B cell (primary cell): ENCODE measurements around the gene ATP6V0A1. TPM values are rescaled to one million over a fixed set of nuclear protein-coding genes. Genes with fewer than 3 reads are reported as not detected.

ENCODE experiments used
- ATAC-seq: fragments of 200-7000 bp; cut with Tn5 transposase; one replicate; pipeline ENCODE4 v1.10.0; 2021; ENCODE audit warnings: low read depth, mild to moderate bottlenecking, moderate number of reproducible peaks, moderate library complexity
- CTCF ChIA-PET: fragments of 350-600 bp; sonication (Branson Sonifier 250); formaldehyde crosslinking; loops from one replicate; lab custom pipeline; 2021; ENCODE audit warnings: antibody characterized with exemption, inconsistent platforms; lab: Charles Lee
- POLR2A ChIA-PET: fragments of 350-600 bp; sonication (Branson Sonifier 250); formaldehyde crosslinking; loops from one replicate; lab custom pipeline; 2021; ENCODE audit warnings: antibody characterized with exemption; lab: Charles Lee
- DNase-seq: peaks from one replicate; pipeline ENCODE4 v3.0.0; 2013
- H2AFZ ChIP-seq: 2 replicates; pipeline ENCODE4 v1.6.1; 2012; ENCODE audit warnings: mild to moderate bottlenecking, low read depth, low read length; ENCODE audit not compliant: insufficient read depth, poor library complexity, severe bottlenecking
- H3K27ac ChIP-seq, 2 donors: 1 replicate in 1 of 2; 2 replicates in 1 of 2; pipeline ENCODE4 v1.5.1; 2012 to 2013; ENCODE audit warnings: low read length in 2 of 2, mild to moderate bottlenecking in 2 of 2, moderate library complexity in 1 of 2
- H3K27me3 ChIP-seq, 4 experiments: fragments of 200-600 bp in 1 of 4; sonication (generic) in 1 of 4; replicated peaks in 1 of 4; 1 replicate in 2 of 4; 2 replicates in 2 of 4; pipeline versions ENCODE4 v1.6.1 to v1.7.0; 2013 to 2016; ENCODE audit warnings: low read length in 3 of 4, mild to moderate bottlenecking in 2 of 4, mixed read lengths in 1 of 4, moderate library complexity in 1 of 4; ENCODE audit not compliant: insufficient read depth in 4 of 4, control insufficient read depth in 3 of 4; ENCODE audit errors: control extremely low read depth in 1 of 4
- H3K36me3 ChIP-seq, 2 experiments: replicated peaks in 1 of 2; 1 replicate in 1 of 2; 2 replicates in 1 of 2; pipeline versions ENCODE4 v1.6.1 to v1.7.1; 2013; ENCODE audit warnings: low read length in 1 of 2; ENCODE audit not compliant: insufficient read depth in 2 of 2, control insufficient read depth in 1 of 2; ENCODE audit errors: control extremely low read depth in 1 of 2, extremely low read depth in 1 of 2
- H3K4me1 ChIP-seq, 2 donors: fragments of 200-600 bp in 1 of 2; sonication (generic) in 1 of 2; 1 replicate in 1 of 2; 2 replicates in 1 of 2; pipeline versions ENCODE4 v1.5.1 to v1.6.1; 2013 to 2017; ENCODE audit warnings: low read length in 2 of 2; ENCODE audit not compliant: control insufficient read depth in 2 of 2, insufficient read depth in 2 of 2
- H3K4me2 ChIP-seq: replicated peaks from 2 replicates; pipeline ENCODE3; 2012; ENCODE audit warnings: mild to moderate bottlenecking, low read depth, low read length; ENCODE audit not compliant: poor library complexity, severe bottlenecking
- H3K4me3 ChIP-seq, 5 experiments: fragments of 200-600 bp in 1 of 5; sonication (generic) in 1 of 5; 1 replicate in 3 of 5; 2 replicates in 2 of 5; pipeline versions ENCODE4 v1.5.1 to v1.7.0; 2011 to 2016; ENCODE audit warnings: low read length in 4 of 5, mild to moderate bottlenecking in 4 of 5, low read depth in 2 of 5, control low read depth in 1 of 5, moderate library complexity in 1 of 5; ENCODE audit not compliant: insufficient read depth in 1 of 5; ENCODE audit errors: control extremely low read depth in 1 of 5, extremely low read depth in 1 of 5
- H3K79me2 ChIP-seq: fragments of 200-600 bp; sonication (generic); one replicate; pipeline ENCODE4 v1.6.0; 2016; ENCODE audit warnings: low read length; ENCODE audit not compliant: control insufficient read depth, insufficient read depth
- H3K9ac ChIP-seq: fragments of 200-600 bp; sonication (generic); 2 replicates; pipeline ENCODE4 v1.6.1; 2017; ENCODE audit warnings: mild to moderate bottlenecking, low read length, moderate library complexity
- H3K9me3 ChIP-seq, 3 donors: one replicate each; pipeline versions ENCODE4 v1.6.1 to v1.7.1; 2013; ENCODE audit warnings: low read length in 2 of 3; ENCODE audit not compliant: control insufficient read depth in 2 of 3, insufficient read depth in 1 of 3; ENCODE audit errors: control extremely low read depth in 1 of 3
- H4K20me1 ChIP-seq: 2 replicates; pipeline ENCODE4 v1.6.0; 2012; ENCODE audit warnings: mild to moderate bottlenecking, low read length; ENCODE audit not compliant: insufficient read depth, control insufficient read depth, poor library complexity, severe bottlenecking
- H3K27ac Mint-ChIP-seq: one replicate; pipeline ENCODE4 v1.8.0; 2021; ENCODE audit warnings: mixed read lengths
- H3K27me3 Mint-ChIP-seq: one replicate; pipeline ENCODE4 v1.8.0; 2021; ENCODE audit warnings: mixed read lengths
- H3K4me1 Mint-ChIP-seq: one replicate; pipeline ENCODE4 v1.8.0; 2021; ENCODE audit warnings: mixed read lengths
- H3K4me3 Mint-ChIP-seq: one replicate; pipeline ENCODE4 v1.8.0; 2021; ENCODE audit warnings: mixed read lengths
- H3K9me3 Mint-ChIP-seq: one replicate; pipeline ENCODE4 v1.8.0; 2022; ENCODE audit warnings: mixed read lengths; ENCODE audit not compliant: insufficient read depth
- EZH2 ChIP-seq: IDR thresholded peaks from 2 replicates; pipeline ENCODE4 v1.6.1; 2012; ENCODE audit warnings: borderline replicate concordance, low read depth, mild to moderate bottlenecking, moderate library complexity, low read length; ENCODE audit not compliant: insufficient read depth, poor library complexity, severe bottlenecking
- WGBS: methylation state at CpG from one replicate; pipeline ENCODE4 v1.1.5; 2013; ENCODE audit warnings: missing lambda C conversion rate; ENCODE audit not compliant: insufficient coverage; 5-methylcytosine and 5-hydroxymethylcytosine counted together
- intact Hi-C: fragments of 100-400 bp; cut with micrococcal nuclease; formaldehyde crosslinking; loops from one replicate; pipeline ENCODE4 v1.10.0; 2022
- polyA plus RNA-seq: library from polyadenylated mRNA; depleted of rRNA; stranded (reverse); fragments of >200 nt; gene quantifications from 2 replicates; pipeline ENCODE4 v1.2.3, GENCODE V29; 2012
- total RNA-seq, 2 donors: library from RNA; stranded (reverse); fragments of 120-200 nt in 1 of 2; gene quantifications; 1 replicate in 1 of 2; 2 replicates in 1 of 2; pipeline versions ENCODE4 v1.2.3 to v1.2.4, GENCODE V29; 2013 to 2022
- TF ChIP-seq, protein P1 (sequence below): fragments of 200-600 bp; IDR thresholded peaks from one replicate; pipeline ENCODE4 v1.8.0; 2022; ENCODE audit warnings: antibody characterized with exemption, mild to moderate bottlenecking

ATP6V0A1 gene
- total and polyA plus RNA-seq, 2 donors (not counting 1 experiment from before 2014, with no cell fraction given), result 59.1 to 90.9 TPM

DNA sequence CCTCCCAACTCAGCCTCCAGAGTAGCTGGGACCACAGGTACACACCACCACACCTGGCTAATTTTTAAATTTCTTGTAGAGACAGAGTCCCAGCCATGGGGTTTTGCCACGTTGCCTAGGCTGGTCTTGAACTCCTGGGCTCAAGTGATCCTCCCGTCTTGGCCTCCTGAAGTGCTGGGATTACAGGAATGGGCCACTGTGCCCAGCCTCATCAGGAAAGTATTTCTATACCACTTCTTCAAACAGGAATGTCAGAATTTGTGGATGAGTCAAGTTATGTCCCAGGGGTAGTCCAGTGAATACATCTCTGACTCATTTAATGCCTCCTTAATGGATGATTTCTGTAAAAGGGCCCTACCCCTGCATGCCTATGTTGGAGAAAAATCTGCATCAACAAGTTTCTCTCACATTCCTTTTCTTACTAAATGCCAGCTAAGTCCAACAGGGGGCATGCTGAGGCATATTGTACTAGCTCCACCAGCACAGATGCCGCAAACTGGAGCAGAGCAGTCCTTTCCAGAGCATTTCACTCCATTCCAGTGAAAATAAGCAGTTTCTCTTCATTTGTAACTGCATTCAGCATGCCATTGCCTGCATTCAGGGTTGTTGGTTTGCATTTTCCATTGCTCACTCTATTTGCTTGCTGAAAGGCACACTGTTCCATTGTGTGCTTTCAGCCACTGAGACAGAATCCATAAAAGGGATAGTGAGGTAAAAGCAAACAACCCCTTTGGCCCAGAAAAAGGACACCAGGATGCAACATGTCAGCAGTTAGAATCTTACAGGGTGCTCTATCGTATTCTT is 30.3 kb upstream of the ATP6V0A1 start:
- CTCF ChIA-PET, result interaction anchor here (0.7 to 6.4 kb wide), 25 partner anchors 8 to 520 kb away, joined by 3 to 70 read pairs (median 5); no protein-coding TSS in a partner anchor
- TF ChIP-seq, protein P1, sequence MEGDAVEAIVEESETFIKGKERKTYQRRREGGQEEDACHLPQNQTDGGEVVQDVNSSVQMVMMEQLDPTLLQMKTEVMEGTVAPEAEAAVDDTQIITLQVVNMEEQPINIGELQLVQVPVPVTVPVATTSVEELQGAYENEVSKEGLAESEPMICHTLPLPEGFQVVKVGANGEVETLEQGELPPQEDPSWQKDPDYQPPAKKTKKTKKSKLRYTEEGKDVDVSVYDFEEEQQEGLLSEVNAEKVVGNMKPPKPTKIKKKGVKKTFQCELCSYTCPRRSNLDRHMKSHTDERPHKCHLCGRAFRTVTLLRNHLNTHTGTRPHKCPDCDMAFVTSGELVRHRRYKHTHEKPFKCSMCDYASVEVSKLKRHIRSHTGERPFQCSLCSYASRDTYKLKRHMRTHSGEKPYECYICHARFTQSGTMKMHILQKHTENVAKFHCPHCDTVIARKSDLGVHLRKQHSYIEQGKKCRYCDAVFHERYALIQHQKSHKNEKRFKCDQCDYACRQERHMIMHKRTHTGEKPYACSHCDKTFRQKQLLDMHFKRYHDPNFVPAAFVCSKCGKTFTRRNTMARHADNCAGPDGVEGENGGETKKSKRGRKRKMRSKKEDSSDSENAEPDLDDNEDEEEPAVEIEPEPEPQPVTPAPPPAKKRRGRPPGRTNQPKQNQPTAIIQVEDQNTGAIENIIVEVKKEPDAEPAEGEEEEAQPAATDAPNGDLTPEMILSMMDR, result peak; percentile 83
- no peak for TF ChIP-seq EZH2
- peaks cover 5% of the 10 kb centered on the region for H3K4me1 Mint-ChIP-seq
- Histone ChIP-seq H3K36me3 (no peaks in the 10 kb centered on the region), H3K4me2 (no peak overlapping the region), H3K4me3 (no peak overlapping the region), H2AFZ (no peak overlapping the region), H3K27me3 (peaks cover 0 to 23% (median 7%) of the 10 kb centered on the region in 4 experiments), H3K9me3 (peaks cover 0 to under 1% (median 0%) of the 10 kb centered on the region in 3 donors), H3K9ac (no peak overlapping the region), H4K20me1 (no peaks in the 10 kb centered on the region), H3K27ac (no peak overlapping the region), H3K4me1 (peaks cover 5 to 8% of the 10 kb centered on the region in 2 donors), H3K79me2 (no peaks in the 10 kb centered on the region)
- H3K27ac Mint-ChIP-seq, result no peak overlapping the region
- ATAC-seq, result peak; percentile 60
- H3K9me3 Mint-ChIP-seq, result no peaks in the 10 kb centered on the region
- POLR2A ChIA-PET, result interaction anchor here (0.5 kb wide), 1 partner anchor 18 kb away, joined by 4 read pairs; no protein-coding TSS in a partner anchor
- 40% methylated on average over 3 of the region's 4 CpGs for WGBS
- intact Hi-C loops, result loop anchor here (1.0 kb wide), 2 partner anchors 32 to 89 kb away; no protein-coding TSS in a partner anchor
- DNase-seq, result peak; percentile 72
- no peak overlapping the region for H3K4me3 Mint-ChIP-seq
- H3K27me3 Mint-ChIP-seq, result peaks cover 15% of the 10 kb centered on the region
